BE2C (cell line): ENCODE data around the gene SPINDOC.
"Not testable (repeated sequence)": the region's sequence is repeated elsewhere in the genome, so short reads cannot be mapped to it uniquely, and the experiment has no call there.

ENCODE experiments used
- DNase-seq: peaks from one replicate; pipeline ENCODE4 v3.0.0-alpha.2; 2020
- H3K27me3 ChIP-seq: fragments of 250-450 bp; sonication (Bioruptor Pico); 2 replicates; pipeline ENCODE4 v1.5.1; 2020; ENCODE audit warnings: mild to moderate bottlenecking
- H3K36me3 ChIP-seq: fragments of 250-450 bp; sonication (Bioruptor Pico); 2 replicates; pipeline ENCODE4 v1.5.1; 2020; ENCODE audit warnings: mild to moderate bottlenecking
- H3K4me1 ChIP-seq: fragments of 250-450 bp; sonication (Bioruptor Pico); 2 replicates; pipeline ENCODE4 v1.5.1; 2020
- H3K4me3 ChIP-seq: 2 replicates; pipeline ENCODE4 v1.5.1; 2011; ENCODE audit warnings: low read depth, low read length
- H3K9me3 ChIP-seq: fragments of 250-450 bp; sonication (Bioruptor Pico); 2 replicates; pipeline ENCODE4 v1.5.1; 2020
- TF ChIP-seq, protein P1 (sequence below): IDR thresholded peaks from 2 replicates; pipeline ENCODE4 v1.5.1; 2012; ENCODE audit warnings: mild to moderate bottlenecking, low read depth, low read length

SPINDOC gene

DNA sequence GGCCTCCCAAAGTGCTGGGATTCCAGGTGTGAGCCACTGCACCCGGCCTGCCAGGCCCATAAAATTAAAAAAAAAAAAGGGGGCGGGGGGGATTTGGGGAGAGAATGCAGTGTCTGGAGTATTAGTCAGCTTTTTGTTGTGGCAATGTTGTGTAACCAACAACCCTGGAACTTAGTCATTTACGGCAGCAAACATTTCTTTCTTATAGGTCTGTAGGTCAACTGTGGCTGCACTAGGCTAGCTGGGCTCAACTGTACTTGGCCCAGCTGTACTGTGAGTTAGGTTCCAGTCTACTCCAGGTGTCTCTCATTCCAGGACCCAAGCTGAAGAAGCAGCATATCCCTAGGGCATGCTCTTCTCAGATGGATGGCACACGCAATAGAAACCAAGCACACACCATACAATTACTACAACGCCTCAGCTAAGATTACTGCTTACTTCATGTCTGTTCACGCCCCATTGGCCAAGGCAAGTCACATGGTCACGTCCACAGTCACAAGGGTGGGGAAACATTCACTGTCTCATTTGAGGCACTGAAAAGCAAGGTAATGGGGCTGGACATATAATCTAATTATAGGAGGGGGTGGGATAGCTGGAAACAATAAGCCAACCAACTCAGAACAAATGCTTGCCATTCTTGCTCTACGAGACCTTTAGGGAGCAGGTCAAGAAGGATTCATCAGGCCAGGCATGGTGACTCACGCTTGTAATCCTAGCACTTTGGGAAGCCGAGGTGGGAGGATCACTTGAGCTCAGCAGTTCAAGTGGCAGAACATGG is 10.4 kb upstream of the SPINDOC start:
- no peaks in the 10 kb centered on the region for H3K27me3 ChIP-seq
- no peak overlapping the region for H3K4me3 ChIP-seq
- H3K36me3 ChIP-seq, result no peaks in the 10 kb centered on the region
- TF ChIP-seq, protein P1, sequence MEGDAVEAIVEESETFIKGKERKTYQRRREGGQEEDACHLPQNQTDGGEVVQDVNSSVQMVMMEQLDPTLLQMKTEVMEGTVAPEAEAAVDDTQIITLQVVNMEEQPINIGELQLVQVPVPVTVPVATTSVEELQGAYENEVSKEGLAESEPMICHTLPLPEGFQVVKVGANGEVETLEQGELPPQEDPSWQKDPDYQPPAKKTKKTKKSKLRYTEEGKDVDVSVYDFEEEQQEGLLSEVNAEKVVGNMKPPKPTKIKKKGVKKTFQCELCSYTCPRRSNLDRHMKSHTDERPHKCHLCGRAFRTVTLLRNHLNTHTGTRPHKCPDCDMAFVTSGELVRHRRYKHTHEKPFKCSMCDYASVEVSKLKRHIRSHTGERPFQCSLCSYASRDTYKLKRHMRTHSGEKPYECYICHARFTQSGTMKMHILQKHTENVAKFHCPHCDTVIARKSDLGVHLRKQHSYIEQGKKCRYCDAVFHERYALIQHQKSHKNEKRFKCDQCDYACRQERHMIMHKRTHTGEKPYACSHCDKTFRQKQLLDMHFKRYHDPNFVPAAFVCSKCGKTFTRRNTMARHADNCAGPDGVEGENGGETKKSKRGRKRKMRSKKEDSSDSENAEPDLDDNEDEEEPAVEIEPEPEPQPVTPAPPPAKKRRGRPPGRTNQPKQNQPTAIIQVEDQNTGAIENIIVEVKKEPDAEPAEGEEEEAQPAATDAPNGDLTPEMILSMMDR, result no peak
- H3K9me3 ChIP-seq, result no peaks in the 10 kb centered on the region
- peaks cover 3% of the 10 kb centered on the region; the same call in 1 of the 2 replicates for H3K4me1 ChIP-seq
- peak; percentile 29 for DNase-seq

DNA sequence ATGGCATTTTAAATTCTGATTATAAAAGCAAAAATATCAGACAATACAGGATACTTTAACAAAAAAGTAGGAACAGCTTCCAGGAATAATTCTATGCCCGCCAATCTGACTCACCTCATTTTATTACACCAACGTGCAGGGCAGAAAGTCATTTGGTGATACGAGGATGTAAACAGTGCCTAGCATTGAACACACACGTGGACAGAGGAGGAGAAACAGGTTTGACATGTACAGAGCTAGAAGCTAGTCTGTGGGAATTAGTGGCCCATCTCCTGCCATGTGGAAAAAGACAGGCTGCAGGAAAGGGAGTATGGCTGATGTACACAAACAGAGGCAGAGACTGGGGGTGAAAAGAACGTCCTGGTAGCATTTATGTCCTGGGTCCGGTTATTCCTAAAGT is 9.0 kb upstream of the SPINDOC start:
- H3K36me3 ChIP-seq, result no peaks in the 10 kb centered on the region
- DNase-seq, result no peak
- TF ChIP-seq, protein P1, result no peak
- H3K9me3 ChIP-seq, result no peaks in the 10 kb centered on the region
- peaks cover 3% of the 10 kb centered on the region; the same call in 1 of the 2 replicates for H3K4me1 ChIP-seq
- no peaks in the 10 kb centered on the region for H3K27me3 ChIP-seq
- no peak overlapping the region for H3K4me3 ChIP-seq

DNA sequence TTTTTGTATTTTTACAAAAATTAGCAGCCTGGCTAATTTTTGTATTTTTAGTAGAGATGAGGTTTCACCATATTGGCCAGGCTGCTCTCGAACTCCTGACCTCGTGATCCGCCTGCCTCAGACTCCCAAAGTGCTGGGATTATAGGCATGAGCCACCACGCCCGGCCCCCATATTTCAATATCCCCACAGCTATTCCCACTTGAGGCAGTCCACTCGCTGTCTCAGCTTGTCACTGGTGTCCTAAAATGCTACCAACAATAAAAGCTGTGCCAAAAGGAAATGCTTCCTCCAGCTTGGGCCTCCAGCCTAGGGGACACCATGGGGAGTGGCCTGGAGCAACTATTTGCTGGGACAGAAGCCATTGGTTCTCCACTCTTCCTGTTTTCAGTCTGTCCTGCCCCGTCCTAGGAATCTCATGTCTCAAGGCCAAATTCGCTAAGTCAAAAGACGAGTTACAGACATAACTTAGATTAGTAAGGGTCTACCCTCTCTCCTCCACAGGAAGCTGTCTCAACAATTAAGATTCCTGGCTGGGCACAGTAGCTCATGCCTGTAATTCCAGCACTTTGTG is 7.3 kb upstream of the SPINDOC start:
- H3K4me3 ChIP-seq, result no peak overlapping the region
- no peak for DNase-seq
- H3K4me1 ChIP-seq, result peaks cover 3% of the 10 kb centered on the region; the same call in 1 of the 2 replicates
- no peaks in the 10 kb centered on the region for H3K36me3 ChIP-seq
- TF ChIP-seq, protein P1, result no peak
- no peaks in the 10 kb centered on the region for H3K27me3 ChIP-seq
- H3K9me3 ChIP-seq, result no peaks in the 10 kb centered on the region

DNA sequence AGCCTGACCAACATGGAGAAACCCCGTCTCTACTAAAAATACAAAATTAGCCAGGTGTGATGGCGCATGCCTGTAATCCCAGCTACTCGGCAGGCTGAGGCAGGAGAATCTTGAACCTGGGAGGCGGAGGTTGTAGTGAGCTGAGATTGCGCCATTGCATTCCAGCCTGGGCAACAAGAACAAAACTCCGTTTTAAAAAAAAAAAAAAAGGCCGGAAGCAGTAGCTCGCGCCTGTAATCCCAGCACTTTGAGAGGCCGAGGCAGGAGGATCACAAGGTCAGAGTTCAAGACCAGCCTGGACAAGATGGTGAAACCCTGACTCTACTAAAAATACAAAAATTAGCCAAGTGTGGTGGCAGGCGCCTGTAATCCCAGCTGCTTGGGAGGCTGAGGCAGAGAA is 2.9 kb upstream of the SPINDOC start:
- not testable (repeated sequence) for H3K36me3 ChIP-seq, DNase-seq, H3K27me3 ChIP-seq, H3K9me3 ChIP-seq, H3K4me3 ChIP-seq, H3K4me1 ChIP-seq

DNA sequence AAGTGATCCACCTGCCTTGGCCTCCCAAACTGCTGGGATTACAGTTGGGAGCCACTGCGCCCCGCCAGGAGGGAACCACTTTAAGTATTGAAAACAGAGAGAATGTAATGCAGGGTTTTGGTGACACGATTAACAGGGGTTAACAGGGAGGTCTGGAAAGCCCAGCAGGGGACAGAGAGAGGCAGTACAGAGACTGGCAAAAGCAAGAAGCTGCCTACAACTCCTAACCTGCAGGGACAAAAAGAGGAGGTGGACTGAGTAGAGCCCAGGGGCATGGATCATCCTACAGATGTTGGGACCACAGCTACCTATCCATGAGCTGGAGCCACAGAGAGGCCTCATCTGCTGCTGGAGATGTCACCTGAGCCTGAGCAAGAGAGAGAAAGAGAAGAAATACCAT is 1.7 kb upstream of the SPINDOC start:
- Histone ChIP-seq H3K4me3 (no peak overlapping the region), H3K27me3 (no peaks in the 10 kb centered on the region), H3K4me1 (no peaks in the 10 kb centered on the region), H3K9me3 (no peaks in the 10 kb centered on the region), H3K36me3 (0 out of 2 replicates have a peak, but pooled peaks cover 4% of the 10 kb centered on the region)
- no peak for DNase-seq
- TF ChIP-seq, protein P1, result no peak

DNA sequence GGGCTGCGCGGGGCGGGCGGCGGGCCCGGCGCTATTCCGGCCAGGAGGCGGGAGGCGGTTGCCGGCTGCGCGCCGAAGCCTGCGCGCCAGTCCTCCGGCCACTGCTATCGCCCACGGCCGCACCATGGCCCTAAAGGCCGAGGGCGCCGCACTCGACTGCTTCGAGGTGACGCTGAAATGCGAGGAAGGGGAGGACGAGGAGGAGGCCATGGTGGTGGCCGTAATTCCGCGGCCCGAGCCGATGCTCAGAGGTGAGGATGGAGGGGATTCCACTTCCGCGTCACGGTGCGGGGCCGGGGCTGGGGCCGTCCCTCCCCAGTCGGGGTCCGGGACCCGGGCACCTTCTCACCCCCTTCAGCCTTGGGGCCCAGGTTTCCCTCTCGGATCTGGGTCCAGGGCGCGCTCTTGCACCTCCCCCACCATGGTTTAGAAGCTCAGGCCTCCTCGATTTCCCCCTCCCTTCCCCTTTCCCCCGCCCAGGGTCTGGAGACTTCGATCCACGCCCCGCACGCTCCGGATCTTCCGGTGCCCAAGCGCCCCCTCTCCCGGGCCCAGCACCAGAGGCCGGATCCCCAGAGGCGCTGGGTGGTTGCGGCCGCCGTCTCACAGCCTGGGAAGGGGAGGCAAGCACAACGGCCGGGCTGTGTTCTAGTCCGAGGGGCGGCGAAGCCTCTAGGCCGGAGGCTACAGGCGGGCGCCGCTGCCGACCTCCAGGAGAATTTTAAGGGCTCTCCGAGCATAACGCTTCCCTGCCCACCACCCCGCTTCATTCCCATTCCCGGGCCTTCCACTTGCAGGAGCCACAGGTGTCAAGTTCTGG is 517 bp downstream of the SPINDOC start:
- TF ChIP-seq, protein P1, result no peak
- DNase-seq, result peak; percentile 46
- Histone ChIP-seq H3K4me1 (no peaks in the 10 kb centered on the region), H3K27me3 (no peaks in the 10 kb centered on the region), H3K4me3 (peak overlapping the region; percentile 73), H3K36me3 (0 out of 2 replicates have a peak, but pooled peaks cover 17% of the 10 kb centered on the region), H3K9me3 (no peaks in the 10 kb centered on the region)
